Vagina (tissue), 2 donors: ENCODE data around the gene FUT8.

Experiments used
- POLR2AphosphoS5 ChIP-seq, 2 donors: sonication (generic); formaldehyde crosslinking; IDR thresholded peaks; one replicate each; pipeline ENCODE4 v1.9.0; 2017; ENCODE audit warnings: antibody characterized with exemption in 2 of 2, mild to moderate bottlenecking in 2 of 2, low read depth in 1 of 2; ENCODE audit not compliant: insufficient read depth in 1 of 2
- TF ChIP-seq, protein P1 (sequence below), 3 experiments: fragments of 450-650 bp in 2 of 3; fragments of 200-600 bp in 1 of 3; sonication (generic) in 1 of 3; IDR thresholded peaks; one replicate each; pipeline ENCODE4 v1.5.1; 2017 to 2019; ENCODE audit warnings: antibody characterized with exemption in 3 of 3, mild to moderate bottlenecking in 2 of 3, moderate library complexity in 2 of 3

DNA sequence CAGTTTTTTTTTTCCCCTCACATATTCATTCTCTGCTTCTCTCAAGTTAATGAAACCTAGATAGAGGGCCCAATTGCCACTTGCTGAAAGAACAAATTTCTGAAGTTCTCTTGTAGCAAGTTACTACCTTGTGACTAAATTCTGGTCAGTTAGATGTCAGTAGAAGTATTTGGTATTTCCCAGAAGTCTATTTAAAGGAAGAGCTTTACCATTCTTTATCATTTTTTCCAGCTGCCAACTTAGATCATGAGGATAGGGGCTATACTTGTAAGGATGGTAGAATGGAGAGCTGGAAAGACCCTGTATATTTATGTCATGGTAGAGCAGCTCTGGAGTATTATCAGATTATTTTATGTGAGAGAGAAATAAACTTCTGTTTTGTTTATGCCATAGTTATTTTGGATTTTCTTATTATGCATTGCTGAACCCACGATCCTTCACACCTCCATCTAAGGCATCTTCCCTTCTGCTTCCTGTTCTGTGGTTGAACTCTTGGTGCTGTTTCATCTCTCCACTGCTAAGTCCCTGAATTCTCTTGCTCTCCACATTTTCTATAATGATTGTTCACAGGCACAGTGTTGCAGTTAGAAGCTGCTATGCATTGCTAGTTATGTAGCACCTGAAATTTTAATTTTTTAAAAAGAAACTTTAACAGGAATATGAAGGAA lies 25.9 kb downstream of the FUT8 start:
- TF ChIP-seq, protein P1, sequence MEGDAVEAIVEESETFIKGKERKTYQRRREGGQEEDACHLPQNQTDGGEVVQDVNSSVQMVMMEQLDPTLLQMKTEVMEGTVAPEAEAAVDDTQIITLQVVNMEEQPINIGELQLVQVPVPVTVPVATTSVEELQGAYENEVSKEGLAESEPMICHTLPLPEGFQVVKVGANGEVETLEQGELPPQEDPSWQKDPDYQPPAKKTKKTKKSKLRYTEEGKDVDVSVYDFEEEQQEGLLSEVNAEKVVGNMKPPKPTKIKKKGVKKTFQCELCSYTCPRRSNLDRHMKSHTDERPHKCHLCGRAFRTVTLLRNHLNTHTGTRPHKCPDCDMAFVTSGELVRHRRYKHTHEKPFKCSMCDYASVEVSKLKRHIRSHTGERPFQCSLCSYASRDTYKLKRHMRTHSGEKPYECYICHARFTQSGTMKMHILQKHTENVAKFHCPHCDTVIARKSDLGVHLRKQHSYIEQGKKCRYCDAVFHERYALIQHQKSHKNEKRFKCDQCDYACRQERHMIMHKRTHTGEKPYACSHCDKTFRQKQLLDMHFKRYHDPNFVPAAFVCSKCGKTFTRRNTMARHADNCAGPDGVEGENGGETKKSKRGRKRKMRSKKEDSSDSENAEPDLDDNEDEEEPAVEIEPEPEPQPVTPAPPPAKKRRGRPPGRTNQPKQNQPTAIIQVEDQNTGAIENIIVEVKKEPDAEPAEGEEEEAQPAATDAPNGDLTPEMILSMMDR (IDR thresholded peaks at IDR 0.05), result no peak
- TF ChIP-seq POLR2AphosphoS5 (IDR thresholded peaks at IDR 0.05; ENCODE audit: insufficient read depth in 1 of 2, low read depth in 1 of 2), result no peak
